DOHH2 (cell line): ENCODE data around the gene DNAJC17.

Source experiments
- H3F3A ChIP-seq: fragments of 200-600 bp; sonication (generic), shearing (Covaris generic); 2 replicates; pipeline ENCODE4 v1.6.0; 2016; ENCODE audit warnings: antibody characterized with exemption, mild to moderate bottlenecking; ENCODE audit not compliant: control insufficient read depth, insufficient read depth
- H3K27ac ChIP-seq: fragments of 200-600 bp; sonication (generic); 2 replicates; pipeline ENCODE4 v1.5.1; 2014; ENCODE audit warnings: low read depth, mild to moderate bottlenecking, low read length, moderate library complexity
- H3K27me3 ChIP-seq: fragments of 200-600 bp; sonication (generic); 2 replicates; pipeline ENCODE4 v1.6.1; 2014; ENCODE audit warnings: mild to moderate bottlenecking, low read length, mixed read lengths; ENCODE audit not compliant: control insufficient read depth
- H3K36me3 ChIP-seq: fragments of 200-600 bp; sonication (generic); 2 replicates; pipeline ENCODE4 v1.6.1; 2014; ENCODE audit warnings: mild to moderate bottlenecking, low read length, moderate library complexity, mixed read lengths; ENCODE audit not compliant: control insufficient read depth
- H3K4me1 ChIP-seq: fragments of 200-600 bp; sonication (generic); 2 replicates; pipeline ENCODE4 v1.6.1; 2014; ENCODE audit warnings: mild to moderate bottlenecking, low read length, mixed read lengths; ENCODE audit not compliant: control insufficient read depth
- H3K4me2 ChIP-seq: fragments of 200-600 bp; sonication (generic); 2 replicates; pipeline ENCODE4 v1.6.0; 2014; ENCODE audit warnings: mild to moderate bottlenecking, low read length, moderate library complexity
- H3K4me3 ChIP-seq: fragments of 200-600 bp; sonication (generic); 2 replicates; pipeline ENCODE4 v1.5.1; 2014; ENCODE audit warnings: mild to moderate bottlenecking, low read length, mixed read lengths
- H3K79me2 ChIP-seq: fragments of 200-600 bp; sonication (generic); 2 replicates; pipeline ENCODE4 v1.6.1; 2014; ENCODE audit warnings: mild to moderate bottlenecking, low read length, mixed read lengths; ENCODE audit not compliant: control insufficient read depth
- H3K9me2 ChIP-seq: fragments of 200-600 bp; sonication (generic); replicated peaks from 2 replicates; pipeline ENCODE4 v1.6.1; 2014; ENCODE audit warnings: mild to moderate bottlenecking, low read length, mixed read lengths; ENCODE audit not compliant: control insufficient read depth
- H3K9me3 ChIP-seq: fragments of 200-600 bp; sonication (generic); 2 replicates; pipeline ENCODE4 v1.6.1; 2014; ENCODE audit warnings: antibody characterized with exemption, low read length, mixed read lengths; ENCODE audit not compliant: control insufficient read depth, insufficient read depth
- H4K20me1 ChIP-seq: fragments of 200-600 bp; sonication (generic); 2 replicates; pipeline ENCODE4 v1.6.0; 2014; ENCODE audit warnings: low read depth, mild to moderate bottlenecking, antibody characterized with exemption, low read length, moderate library complexity; ENCODE audit not compliant: control insufficient read depth, insufficient read depth
- CTCF ChIP-seq: fragments of 200-600 bp; sonication (generic); IDR thresholded peaks from one replicate; pipeline ENCODE4 v1.5.1; 2014; ENCODE audit warnings: antibody characterized with exemption, mild to moderate bottlenecking, low read depth, low read length; ENCODE audit not compliant: poor library complexity, severe bottlenecking
- EZH2phosphoT487 ChIP-seq: fragments of 200-600 bp; sonication (generic); IDR thresholded peaks from 2 replicates; pipeline ENCODE4 v1.6.1; 2017; ENCODE audit warnings: borderline replicate concordance, mild to moderate bottlenecking, antibody characterized with exemption, low read length, moderate library complexity, mixed read lengths

Gene DNAJC17

GRCh38 chr15:40739047-40739446, 68.2 kb downstream of the DNAJC17 start:
- H3K79me2 ChIP-seq: no peaks in the 10 kb centered on the region
- no peaks in the 10 kb centered on the region for H3K4me1 ChIP-seq
- no peaks in the 10 kb centered on the region for H3K27me3 ChIP-seq
- no peak overlapping the region for H3K4me2 ChIP-seq
- no peak overlapping the region for H3K27ac ChIP-seq
- peaks cover 4% of the 10 kb centered on the region; the same call in 1 of the 2 replicates for H3F3A ChIP-seq
- peaks cover 91% of the 10 kb centered on the region for H3K36me3 ChIP-seq
- H3K4me3 ChIP-seq: no peak overlapping the region
- no peaks in the 10 kb centered on the region for H3K9me2 ChIP-seq
- no peak for TF ChIP-seq CTCF
- no peak for TF ChIP-seq EZH2phosphoT487
- H3K9me3 ChIP-seq: no peaks in the 10 kb centered on the region
- H4K20me1 ChIP-seq: no peaks in the 10 kb centered on the region

GRCh38 chr15:40737048-40737447, 70.2 kb downstream of the DNAJC17 start:
- H3F3A ChIP-seq: peaks cover 4% of the 10 kb centered on the region; the same call in 1 of the 2 replicates
- H3K4me3 ChIP-seq: no peak overlapping the region
- H3K9me2 ChIP-seq: no peaks in the 10 kb centered on the region
- no peaks in the 10 kb centered on the region for H3K79me2 ChIP-seq
- H3K36me3 ChIP-seq: peaks cover 88% of the 10 kb centered on the region
- no peak overlapping the region for H3K27ac ChIP-seq
- no peaks in the 10 kb centered on the region for H4K20me1 ChIP-seq
- TF ChIP-seq EZH2phosphoT487 (no peak), CTCF (no peak)
- no peaks in the 10 kb centered on the region for H3K9me3 ChIP-seq
- no peak overlapping the region for H3K4me2 ChIP-seq
- H3K4me1 ChIP-seq: no peaks in the 10 kb centered on the region
- no peaks in the 10 kb centered on the region for H3K27me3 ChIP-seq

- Histone ChIP-seq H3K9me2 (no peaks in the 10 kb centered on the region), H3K4me3 (no peak overlapping the region), H3K36me3 (peaks cover 92% of the 10 kb centered on the region), H3K79me2 (no peaks in the 10 kb centered on the region), H3K27me3 (no peaks in the 10 kb centered on the region), H3F3A (peaks cover 4% of the 10 kb centered on the region; the same call in 1 of the 2 replicates), H3K27ac (no peak overlapping the region), H3K9me3 (no peaks in the 10 kb centered on the region), H4K20me1 (no peaks in the 10 kb centered on the region), H3K4me2 (no peak overlapping the region), H3K4me1 (no peaks in the 10 kb centered on the region)
- TF ChIP-seq EZH2phosphoT487 (no peak), CTCF (no peak)
These were observed 70.7 kb downstream of the DNAJC17 start for GRCh38 chr15:40736575-40736974.

GRCh38 chr15:40731034-40731433, 76.2 kb downstream of the DNAJC17 start:
- peaks cover 79% of the 10 kb centered on the region for H3K36me3 ChIP-seq
- H3F3A ChIP-seq: no peaks in the 10 kb centered on the region
- H3K4me3 ChIP-seq: no peak overlapping the region
- no peaks in the 10 kb centered on the region for H3K4me1 ChIP-seq
- no peak overlapping the region for H3K27ac ChIP-seq
- H4K20me1 ChIP-seq: no peaks in the 10 kb centered on the region
- H3K9me2 ChIP-seq: no peaks in the 10 kb centered on the region
- H3K9me3 ChIP-seq: no peaks in the 10 kb centered on the region
- no peak overlapping the region for H3K4me2 ChIP-seq
- no peaks in the 10 kb centered on the region for H3K27me3 ChIP-seq
- TF ChIP-seq CTCF: no peak
- TF ChIP-seq EZH2phosphoT487: no peak
- H3K79me2 ChIP-seq: no peaks in the 10 kb centered on the region
